Measurements from ENCODE around the gene APOBEC3B. TPM values are rescaled to one million over a fixed set of nuclear protein-coding genes. Genes with fewer than 3 reads are reported as not detected.
A peak's percentile ranks its signal among the peaks of the same experiment; 100 is the strongest.

APOBEC3B gene
- total and polyA plus RNA-seq, 2 donors from 2014 or later: 1.0 to 2.7 TPM

DNA sequence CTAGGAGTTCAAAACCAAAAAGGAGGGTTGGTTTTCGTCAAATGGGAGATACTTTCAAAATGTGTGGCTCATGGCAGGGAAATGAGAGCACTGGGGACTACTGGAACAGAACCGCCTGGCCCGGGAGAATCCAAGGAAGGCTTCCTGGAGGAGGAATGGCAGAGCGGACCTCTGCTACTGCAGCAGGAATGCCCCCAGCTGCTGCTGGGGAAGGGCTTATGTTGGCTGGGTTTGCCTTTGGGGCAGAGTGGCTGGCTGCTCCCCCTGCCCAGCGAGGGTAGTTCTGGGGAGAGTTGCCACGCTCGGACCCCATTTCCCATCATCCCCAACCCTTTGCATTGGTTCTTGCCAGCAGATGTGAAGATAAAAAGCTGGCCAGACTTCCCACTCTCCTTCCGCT is 35.4 kb upstream of the APOBEC3B start:
- no peak for FAIRE-seq
- DNase-seq: peak in 1 of 5 donors; percentile 26
- intact Hi-C loops (cut with DNase I): no loop called here

GRCh38 chr22:38947321-38948140 is 34.6 kb upstream of the APOBEC3B start:
- Histone ChIP-seq H3K4me1 (ENCODE audit: control insufficient read depth in 2 of 3, insufficient read depth in 2 of 3, low read depth in 1 of 3, low read length in 3 of 3) (no peaks in the 10 kb centered on the region), H3K4me3 (ENCODE audit: low read length in 3 of 3) (no peak overlapping the region), H3K36me3 (ENCODE audit: control insufficient read depth in 2 of 3, insufficient read depth in 3 of 3, low read length in 3 of 3) (no peaks in the 10 kb centered on the region), H3K27me3 (ENCODE audit: control insufficient read depth, insufficient read depth, low read length) (no peaks in the 10 kb centered on the region), H3K27ac (ENCODE audit: low read depth in 2 of 2, low read length in 2 of 2) (no peak overlapping the region), H3K9me3 (ENCODE audit: control insufficient read depth in 2 of 3, insufficient read depth in 1 of 3, low read length in 3 of 3) (no peaks in the 10 kb centered on the region), H3K9ac (ENCODE audit: low read length in 3 of 3) (no peak overlapping the region)
- peak in 1 of 5 donors; percentile 35 for DNase-seq
- intact Hi-C loops (cut with DNase I): no loop called here
- FAIRE-seq: no peak
- no peak for TF ChIP-seq CTCF (IDR thresholded peaks at IDR 0.05; ENCODE audit: borderline replicate concordance, extremely low read depth, insufficient read depth)

More for the DNA sequence above, 35.4 kb upstream of the APOBEC3B start:
- Histone ChIP-seq H3K27ac (ENCODE audit: low read depth in 2 of 2, low read length in 2 of 2) (no peak overlapping the region), H3K4me3 (ENCODE audit: low read length in 3 of 3) (no peak overlapping the region), H3K9me3 (ENCODE audit: control insufficient read depth in 2 of 3, insufficient read depth in 1 of 3, low read length in 3 of 3) (no peaks in the 10 kb centered on the region), H3K4me1 (ENCODE audit: control insufficient read depth in 2 of 3, insufficient read depth in 2 of 3, low read depth in 1 of 3, low read length in 3 of 3) (no peaks in the 10 kb centered on the region), H3K9ac (ENCODE audit: low read length in 3 of 3) (no peak overlapping the region), H3K27me3 (ENCODE audit: control insufficient read depth, insufficient read depth, low read length) (no peaks in the 10 kb centered on the region), H3K36me3 (ENCODE audit: control insufficient read depth in 2 of 3, insufficient read depth in 3 of 3, low read length in 3 of 3) (no peaks in the 10 kb centered on the region)
- TF ChIP-seq CTCF (IDR thresholded peaks at IDR 0.05; ENCODE audit: borderline replicate concordance, extremely low read depth, insufficient read depth): no peak

DNA sequence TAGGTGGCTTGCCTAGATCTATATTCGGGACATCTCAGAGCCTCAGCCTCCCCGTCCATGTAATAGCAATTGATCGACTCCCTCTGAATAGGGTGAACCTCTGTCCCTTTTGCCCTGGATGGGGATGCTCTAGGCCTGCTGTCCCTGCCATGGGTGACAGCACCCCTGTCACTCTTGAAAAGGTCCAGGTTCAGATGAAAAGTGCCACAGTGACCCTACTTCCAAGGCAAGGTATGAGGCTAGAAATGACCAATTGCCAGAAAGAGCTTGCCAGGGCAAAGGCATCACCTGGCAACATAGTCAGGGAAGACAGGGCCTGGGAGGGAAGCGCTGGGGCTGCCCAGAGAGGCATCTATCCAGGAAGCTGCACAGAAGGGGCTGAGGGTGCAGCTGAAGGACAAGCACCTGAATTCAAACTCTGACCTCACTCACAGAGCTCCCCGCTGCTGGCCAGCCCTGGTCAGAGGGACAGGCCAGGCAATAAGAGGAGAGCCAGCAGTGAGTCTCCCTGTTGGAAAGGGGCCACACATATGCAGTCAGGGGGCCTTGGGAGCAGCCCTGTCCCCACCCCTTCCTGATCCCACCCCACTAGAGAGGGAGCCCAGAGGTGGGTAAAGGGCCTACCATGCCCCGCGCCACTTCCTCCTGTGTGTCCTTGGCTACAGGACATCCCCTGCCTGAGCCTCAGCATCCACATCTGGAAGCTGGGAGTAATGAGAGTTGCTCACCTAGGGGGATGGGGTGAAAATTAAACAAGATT is 33.8 kb upstream of the APOBEC3B start:
- Histone ChIP-seq H3K4me3 (ENCODE audit: low read length in 3 of 3) (no peak overlapping the region), H3K36me3 (ENCODE audit: control insufficient read depth in 2 of 3, insufficient read depth in 3 of 3, low read length in 3 of 3) (no peaks in the 10 kb centered on the region), H3K27ac (ENCODE audit: low read depth in 2 of 2, low read length in 2 of 2) (no peak overlapping the region), H3K9me3 (ENCODE audit: control insufficient read depth in 2 of 3, insufficient read depth in 1 of 3, low read length in 3 of 3) (no peaks in the 10 kb centered on the region), H3K27me3 (ENCODE audit: control insufficient read depth, insufficient read depth, low read length) (no peaks in the 10 kb centered on the region), H3K4me1 (ENCODE audit: control insufficient read depth in 2 of 3, insufficient read depth in 2 of 3, low read depth in 1 of 3, low read length in 3 of 3) (no peaks in the 10 kb centered on the region), H3K9ac (ENCODE audit: low read length in 3 of 3) (no peak overlapping the region)
- no peak for TF ChIP-seq CTCF (IDR thresholded peaks at IDR 0.05; ENCODE audit: borderline replicate concordance, extremely low read depth, insufficient read depth)
- intact Hi-C loops (cut with DNase I): no loop called here
- DNase-seq: peak in 1 of 5 donors; percentile 37
- FAIRE-seq: no peak
